OCI-LY7 (cell line): ENCODE measurements around the gene EGFR.

ENCODE experiments used
- CTCF ChIP-seq: fragments of 200-600 bp; sonication (generic); conservative IDR thresholded peaks from 2 replicates; pipeline ENCODE4 v1.5.1; 2014; ENCODE audit warnings: mild to moderate bottlenecking, antibody characterized with exemption, low read length, moderate library complexity, mixed read lengths
- EZH2phosphoT487 ChIP-seq: fragments of 200-600 bp; sonication (generic); IDR thresholded peaks from 2 replicates; pipeline ENCODE4 v1.6.1; 2018; ENCODE audit warnings: low read depth, borderline replicate concordance, mild to moderate bottlenecking, mixed run types, antibody characterized with exemption, low read length, moderate library complexity, mixed read lengths

- no peak for TF ChIP-seq EZH2phosphoT487
- TF ChIP-seq CTCF: no peak
Measured at GRCh38 chr7:55070854-55071253, 52.0 kb downstream of the EGFR start.
